HepG2 (cell line): Measurements from ENCODE around the gene PSD4. TPM values are rescaled to one million over a fixed set of nuclear protein-coding genes. Genes with fewer than 3 reads are reported as not detected.

Source experiments
- DNMT1 ChIP-seq: sonication (generic); formaldehyde crosslinking; IDR thresholded peaks from 2 replicates; pipeline ENCODE4 v1.5.1; 2020; ENCODE audit warnings: mild to moderate bottlenecking, missing genetic modification reagents
- GZF1 ChIP-seq: sonication (generic); formaldehyde crosslinking; IDR thresholded peaks from 2 replicates; pipeline ENCODE4 v1.5.1; 2020; ENCODE audit warnings: mild to moderate bottlenecking, missing genetic modification reagents
- MTA3 ChIP-seq: sonication (generic); formaldehyde crosslinking; IDR thresholded peaks from 2 replicates; pipeline ENCODE4 v1.4.0; 2020; ENCODE audit warnings: missing genetic modification reagents
- MYNN ChIP-seq: sonication (generic); formaldehyde crosslinking; IDR thresholded peaks from 2 replicates; pipeline ENCODE4 v1.4.0; 2020; ENCODE audit warnings: mild to moderate bottlenecking, low read depth, missing genetic modification reagents
- NCOA2 ChIP-seq: sonication (generic); formaldehyde crosslinking; IDR thresholded peaks from 2 replicates; pipeline ENCODE4 v1.8.0; 2022; ENCODE audit warnings: inconsistent platforms
- SALL1 ChIP-seq: sonication (generic); formaldehyde crosslinking; IDR thresholded peaks from 2 replicates; pipeline ENCODE4 v1.8.0; 2022; ENCODE audit warnings: mild to moderate bottlenecking, missing genetic modification reagents
- SOX5 ChIP-seq: IDR thresholded peaks from 2 replicates; pipeline ENCODE4 v1.6.1; 2016; ENCODE audit warnings: borderline replicate concordance
- TEAD3 ChIP-seq: optimal IDR thresholded peaks from 2 replicates; pipeline ENCODE3; 2016; ENCODE audit warnings: borderline replicate concordance
- ZNF282 ChIP-seq: fragments of 450-650 bp; IDR thresholded peaks from 2 replicates; pipeline ENCODE4 v1.6.1; 2018; ENCODE audit not compliant: partially characterized antibody
- ZNF589 ChIP-seq: sonication (generic); formaldehyde crosslinking; conservative IDR thresholded peaks from 2 replicates; pipeline ENCODE4 v1.8.0; 2022; ENCODE audit warnings: mild to moderate bottlenecking, moderate library complexity, missing genetic modification reagents
- ZSCAN21 ChIP-seq: sonication (generic); formaldehyde crosslinking; IDR thresholded peaks from 2 replicates; pipeline ENCODE4 v1.8.0; 2022; ENCODE audit warnings: mild to moderate bottlenecking, missing genetic modification reagents, moderate library complexity, borderline replicate concordance
- polyA plus RNA-seq, 8 experiments: library from polyadenylated mRNA; depleted of rRNA in 3 of 8; stranded (reverse) in 7 of 8; unstranded in 1 of 8; fragments of >200 nt; fragmentation: Illumina TruSeq in 4 of 8; extraction: Trizol in 4 of 8; gene quantifications; 2 replicates each; pipeline versions ENCODE4 v1.2.1 to v1.2.3, GENCODE V29; 2011 to 2016; ENCODE audit warnings: low read depth in 4 of 8, missing spikeins in 1 of 8, mixed read lengths in 1 of 8; ENCODE audit not compliant: insufficient read depth in 1 of 8
- total RNA-seq, 5 experiments: library from RNA; depleted of rRNA; stranded (reverse); fragments of >200 nt; fragmentation: Illumina TruSeq; extraction: Trizol; gene quantifications; 2 replicates each; pipeline ENCODE4 v1.2.3, GENCODE V29; 2016; ENCODE audit warnings: low read depth in 1 of 5
- TF ChIP-seq, protein P1 (sequence below): sonication (generic); formaldehyde crosslinking; IDR thresholded peaks from 2 replicates; pipeline ENCODE4 v1.4.0; 2020; ENCODE audit warnings: low read depth, missing genetic modification reagents
- TF ChIP-seq, protein P2 (sequence below): sonication (generic); formaldehyde crosslinking; IDR thresholded peaks from 2 replicates; pipeline ENCODE4 v1.5.1; 2020; ENCODE audit warnings: missing genetic modification reagents, mild to moderate bottlenecking, borderline replicate concordance
- TF ChIP-seq, protein P3 (sequence below): sonication (generic); formaldehyde crosslinking; IDR thresholded peaks from 2 replicates; pipeline ENCODE4 v1.4.0; 2020; ENCODE audit warnings: missing genetic modification reagents
- TF ChIP-seq, protein P4 (sequence below): sonication (generic); formaldehyde crosslinking; IDR thresholded peaks from 2 replicates; pipeline ENCODE4 v1.4.0; 2020; ENCODE audit warnings: missing genetic modification reagents
- TF ChIP-seq, protein P5 (sequence below): sonication (generic); formaldehyde crosslinking; IDR thresholded peaks from 2 replicates; pipeline ENCODE4 v1.5.0; 2020; ENCODE audit warnings: mild to moderate bottlenecking, missing genetic modification reagents
- TF ChIP-seq, protein P6 (sequence below): sonication (generic); formaldehyde crosslinking; IDR thresholded peaks from 2 replicates; pipeline ENCODE4 v1.4.0; 2020; ENCODE audit warnings: missing genetic modification reagents

Gene PSD4
- total and polyA plus RNA-seq, 2 of the 13 experiments (the other 11 are each of a cell fraction or from before 2014, with no cell fraction given), result 5.8 to 9.4 TPM

DNA sequence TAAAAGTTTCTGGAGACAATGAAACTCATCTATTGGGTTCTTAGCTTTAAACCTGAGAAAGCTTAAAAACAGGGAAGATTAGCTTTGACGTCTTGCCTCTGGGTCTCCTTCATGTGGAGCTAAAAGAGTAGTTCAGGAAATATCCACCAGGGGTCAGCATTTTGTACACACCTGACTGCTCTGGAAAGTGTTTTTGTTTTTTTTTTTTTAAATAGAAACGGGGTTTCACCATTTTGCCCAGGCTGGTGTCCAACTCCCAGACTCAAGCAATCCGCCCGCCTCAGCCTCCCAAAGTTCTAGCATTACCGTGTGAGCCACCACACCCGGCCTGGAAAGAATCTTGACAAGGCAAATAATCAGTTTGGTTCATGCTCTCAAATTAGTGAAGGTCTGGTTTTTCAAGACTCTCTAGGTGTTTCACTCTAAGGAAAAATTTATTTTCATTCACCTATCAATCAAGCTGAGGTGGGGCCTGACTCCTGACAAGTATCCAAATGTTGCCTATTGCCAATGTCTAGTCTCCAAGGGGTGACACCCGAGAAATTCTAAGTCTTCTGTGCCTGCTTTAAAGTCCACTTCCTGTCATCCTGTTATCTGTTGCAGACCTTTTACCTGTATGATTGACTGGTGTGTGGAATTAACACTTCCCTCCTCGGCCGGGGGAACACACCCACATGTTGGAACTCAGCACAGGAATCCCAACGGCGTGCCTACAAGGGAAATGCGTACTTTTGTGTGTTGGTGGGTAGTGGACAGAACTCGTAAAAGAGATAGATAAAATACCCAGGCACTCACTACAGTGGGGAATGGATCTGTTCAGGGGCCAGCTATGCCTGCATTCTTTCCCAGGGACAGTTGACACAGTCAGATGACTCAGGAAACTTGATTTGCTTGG, 35.1 kb upstream of the PSD4 start (continued):
- TF ChIP-seq, protein P1, sequence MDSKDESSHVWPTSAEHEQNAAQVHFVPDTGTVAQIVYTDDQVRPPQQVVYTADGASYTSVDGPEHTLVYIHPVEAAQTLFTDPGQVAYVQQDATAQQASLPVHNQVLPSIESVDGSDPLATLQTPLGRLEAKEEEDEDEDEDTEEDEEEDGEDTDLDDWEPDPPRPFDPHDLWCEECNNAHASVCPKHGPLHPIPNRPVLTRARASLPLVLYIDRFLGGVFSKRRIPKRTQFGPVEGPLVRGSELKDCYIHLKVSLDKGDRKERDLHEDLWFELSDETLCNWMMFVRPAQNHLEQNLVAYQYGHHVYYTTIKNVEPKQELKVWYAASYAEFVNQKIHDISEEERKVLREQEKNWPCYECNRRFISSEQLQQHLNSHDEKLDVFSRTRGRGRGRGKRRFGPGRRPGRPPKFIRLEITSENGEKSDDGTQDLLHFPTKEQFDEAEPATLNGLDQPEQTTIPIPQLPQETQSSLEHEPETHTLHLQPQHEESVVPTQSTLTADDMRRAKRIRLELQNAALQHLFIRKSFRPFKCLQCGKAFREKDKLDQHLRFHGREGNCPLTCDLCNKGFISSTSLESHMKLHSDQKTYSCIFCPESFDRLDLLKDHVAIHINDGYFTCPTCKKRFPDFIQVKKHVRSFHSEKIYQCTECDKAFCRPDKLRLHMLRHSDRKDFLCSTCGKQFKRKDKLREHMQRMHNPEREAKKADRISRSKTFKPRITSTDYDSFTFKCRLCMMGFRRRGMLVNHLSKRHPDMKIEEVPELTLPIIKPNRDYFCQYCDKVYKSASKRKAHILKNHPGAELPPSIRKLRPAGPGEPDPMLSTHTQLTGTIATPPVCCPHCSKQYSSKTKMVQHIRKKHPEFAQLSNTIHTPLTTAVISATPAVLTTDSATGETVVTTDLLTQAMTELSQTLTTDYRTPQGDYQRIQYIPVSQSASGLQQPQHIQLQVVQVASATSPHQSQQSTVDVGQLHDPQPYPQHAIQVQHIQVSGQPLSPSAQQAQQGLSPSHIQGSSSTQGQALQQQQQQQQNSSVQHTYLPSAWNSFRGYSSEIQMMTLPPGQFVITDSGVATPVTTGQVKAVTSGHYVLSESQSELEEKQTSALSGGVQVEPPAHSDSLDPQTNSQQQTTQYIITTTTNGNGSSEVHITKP (CRISPR knock-in tag), result 0 out of 2 replicates have a peak, but pooled peaks have one; percentile 18
- TF ChIP-seq, protein P2, sequence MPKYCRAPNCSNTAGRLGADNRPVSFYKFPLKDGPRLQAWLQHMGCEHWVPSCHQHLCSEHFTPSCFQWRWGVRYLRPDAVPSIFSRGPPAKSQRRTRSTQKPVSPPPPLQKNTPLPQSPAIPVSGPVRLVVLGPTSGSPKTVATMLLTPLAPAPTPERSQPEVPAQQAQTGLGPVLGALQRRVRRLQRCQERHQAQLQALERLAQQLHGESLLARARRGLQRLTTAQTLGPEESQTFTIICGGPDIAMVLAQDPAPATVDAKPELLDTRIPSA (CRISPR knock-in tag), result no peak
- TF ChIP-seq MTA3 (CRISPR knock-in tag), result no peak
- peak; percentile 38 for TF ChIP-seq TEAD3
- no peak for TF ChIP-seq NCOA2 (CRISPR knock-in tag)
- TF ChIP-seq, protein P3, sequence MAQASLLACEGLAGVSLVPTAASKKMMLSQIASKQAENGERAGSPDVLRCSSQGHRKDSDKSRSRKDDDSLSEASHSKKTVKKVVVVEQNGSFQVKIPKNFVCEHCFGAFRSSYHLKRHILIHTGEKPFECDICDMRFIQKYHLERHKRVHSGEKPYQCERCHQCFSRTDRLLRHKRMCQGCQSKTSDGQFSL (CRISPR knock-in tag), result no peak
- TF ChIP-seq, protein P4, sequence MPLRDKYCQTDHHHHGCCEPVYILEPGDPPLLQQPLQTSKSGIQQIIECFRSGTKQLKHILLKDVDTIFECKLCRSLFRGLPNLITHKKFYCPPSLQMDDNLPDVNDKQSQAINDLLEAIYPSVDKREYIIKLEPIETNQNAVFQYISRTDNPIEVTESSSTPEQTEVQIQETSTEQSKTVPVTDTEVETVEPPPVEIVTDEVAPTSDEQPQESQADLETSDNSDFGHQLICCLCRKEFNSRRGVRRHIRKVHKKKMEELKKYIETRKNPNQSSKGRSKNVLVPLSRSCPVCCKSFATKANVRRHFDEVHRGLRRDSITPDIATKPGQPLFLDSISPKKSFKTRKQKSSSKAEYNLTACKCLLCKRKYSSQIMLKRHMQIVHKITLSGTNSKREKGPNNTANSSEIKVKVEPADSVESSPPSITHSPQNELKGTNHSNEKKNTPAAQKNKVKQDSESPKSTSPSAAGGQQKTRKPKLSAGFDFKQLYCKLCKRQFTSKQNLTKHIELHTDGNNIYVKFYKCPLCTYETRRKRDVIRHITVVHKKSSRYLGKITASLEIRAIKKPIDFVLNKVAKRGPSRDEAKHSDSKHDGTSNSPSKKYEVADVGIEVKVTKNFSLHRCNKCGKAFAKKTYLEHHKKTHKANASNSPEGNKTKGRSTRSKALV, result 0 out of 2 replicates have a peak, but pooled peaks have one; percentile 30
- TF ChIP-seq ZNF282, result no peak
- no peak for TF ChIP-seq DNMT1 (CRISPR knock-in tag)
- TF ChIP-seq SOX5, result 0 out of 2 replicates have a peak, but pooled peaks have one; percentile 17
- TF ChIP-seq GZF1 (CRISPR knock-in tag), result peak; percentile 50; the same call in 1 of the 2 replicates
- TF ChIP-seq, protein P5, sequence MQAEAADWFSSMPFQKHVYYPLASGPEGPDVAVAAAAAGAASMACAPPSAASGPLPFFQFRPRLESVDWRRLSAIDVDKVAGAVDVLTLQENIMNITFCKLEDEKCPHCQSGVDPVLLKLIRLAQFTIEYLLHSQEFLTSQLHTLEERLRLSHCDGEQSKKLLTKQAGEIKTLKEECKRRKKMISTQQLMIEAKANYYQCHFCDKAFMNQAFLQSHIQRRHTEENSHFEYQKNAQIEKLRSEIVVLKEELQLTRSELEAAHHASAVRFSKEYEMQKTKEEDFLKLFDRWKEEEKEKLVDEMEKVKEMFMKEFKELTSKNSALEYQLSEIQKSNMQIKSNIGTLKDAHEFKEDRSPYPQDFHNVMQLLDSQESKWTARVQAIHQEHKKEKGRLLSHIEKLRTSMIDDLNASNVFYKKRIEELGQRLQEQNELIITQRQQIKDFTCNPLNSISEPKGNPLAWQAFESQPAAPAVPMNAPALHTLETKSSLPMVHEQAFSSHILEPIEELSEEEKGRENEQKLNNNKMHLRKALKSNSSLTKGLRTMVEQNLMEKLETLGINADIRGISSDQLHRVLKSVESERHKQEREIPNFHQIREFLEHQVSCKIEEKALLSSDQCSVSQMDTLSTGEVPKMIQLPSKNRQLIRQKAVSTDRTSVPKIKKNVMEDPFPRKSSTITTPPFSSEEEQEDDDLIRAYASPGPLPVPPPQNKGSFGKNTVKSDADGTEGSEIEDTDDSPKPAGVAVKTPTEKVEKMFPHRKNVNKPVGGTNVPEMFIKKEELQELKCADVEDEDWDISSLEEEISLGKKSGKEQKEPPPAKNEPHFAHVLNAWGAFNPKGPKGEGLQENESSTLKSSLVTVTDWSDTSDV, result no peak
- TF ChIP-seq SALL1 (CRISPR knock-in tag), result peak; percentile 27; the same call in 1 of the 2 replicates
- TF ChIP-seq, protein P6, sequence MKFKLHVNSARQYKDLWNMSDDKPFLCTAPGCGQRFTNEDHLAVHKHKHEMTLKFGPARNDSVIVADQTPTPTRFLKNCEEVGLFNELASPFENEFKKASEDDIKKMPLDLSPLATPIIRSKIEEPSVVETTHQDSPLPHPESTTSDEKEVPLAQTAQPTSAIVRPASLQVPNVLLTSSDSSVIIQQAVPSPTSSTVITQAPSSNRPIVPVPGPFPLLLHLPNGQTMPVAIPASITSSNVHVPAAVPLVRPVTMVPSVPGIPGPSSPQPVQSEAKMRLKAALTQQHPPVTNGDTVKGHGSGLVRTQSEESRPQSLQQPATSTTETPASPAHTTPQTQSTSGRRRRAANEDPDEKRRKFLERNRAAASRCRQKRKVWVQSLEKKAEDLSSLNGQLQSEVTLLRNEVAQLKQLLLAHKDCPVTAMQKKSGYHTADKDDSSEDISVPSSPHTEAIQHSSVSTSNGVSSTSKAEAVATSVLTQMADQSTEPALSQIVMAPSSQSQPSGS (CRISPR knock-in tag), result peak; percentile 44; the same call in 1 of the 2 replicates
- TF ChIP-seq ZSCAN21, result no peak
- TF ChIP-seq ZNF589 (CRISPR knock-in tag), result no peak
- no peak for TF ChIP-seq MYNN (CRISPR knock-in tag)
